GM12865 (cell line): ENCODE results near the gene FBXW2.
A peak's percentile ranks its signal among the peaks of the same experiment; 100 is the strongest.
"Not testable (repeated sequence)": the region's sequence is repeated elsewhere in the genome, so short reads cannot be mapped to it uniquely, and the experiment has no call there.

Source experiments
- DNase-seq: peaks from one replicate; pipeline ENCODE4 v3.0.0; 2010; ENCODE audit warnings: low read depth
- H3K4me3 ChIP-seq: 2 replicates; pipeline ENCODE4 v1.5.1; 2011; ENCODE audit warnings: mild to moderate bottlenecking, low read depth, low read length, control low read depth
- TF ChIP-seq, protein P1 (sequence below): IDR thresholded peaks from 2 replicates; pipeline ENCODE4 v1.5.1; 2011; ENCODE audit warnings: low read length, control low read depth, low read depth, inconsistent platforms; ENCODE audit not compliant: insufficient read depth; ENCODE audit errors: missing control alignments

The FBXW2 gene

GRCh38 chr9:120755810-120756434 is 37.3 kb downstream of the FBXW2 start:
- DNase-seq: peak; percentile 69
- H3K4me3 ChIP-seq: no peak overlapping the region

GRCh38 chr9:120755044-120755443 is 38.2 kb downstream of the FBXW2 start:
- TF ChIP-seq, protein P1, sequence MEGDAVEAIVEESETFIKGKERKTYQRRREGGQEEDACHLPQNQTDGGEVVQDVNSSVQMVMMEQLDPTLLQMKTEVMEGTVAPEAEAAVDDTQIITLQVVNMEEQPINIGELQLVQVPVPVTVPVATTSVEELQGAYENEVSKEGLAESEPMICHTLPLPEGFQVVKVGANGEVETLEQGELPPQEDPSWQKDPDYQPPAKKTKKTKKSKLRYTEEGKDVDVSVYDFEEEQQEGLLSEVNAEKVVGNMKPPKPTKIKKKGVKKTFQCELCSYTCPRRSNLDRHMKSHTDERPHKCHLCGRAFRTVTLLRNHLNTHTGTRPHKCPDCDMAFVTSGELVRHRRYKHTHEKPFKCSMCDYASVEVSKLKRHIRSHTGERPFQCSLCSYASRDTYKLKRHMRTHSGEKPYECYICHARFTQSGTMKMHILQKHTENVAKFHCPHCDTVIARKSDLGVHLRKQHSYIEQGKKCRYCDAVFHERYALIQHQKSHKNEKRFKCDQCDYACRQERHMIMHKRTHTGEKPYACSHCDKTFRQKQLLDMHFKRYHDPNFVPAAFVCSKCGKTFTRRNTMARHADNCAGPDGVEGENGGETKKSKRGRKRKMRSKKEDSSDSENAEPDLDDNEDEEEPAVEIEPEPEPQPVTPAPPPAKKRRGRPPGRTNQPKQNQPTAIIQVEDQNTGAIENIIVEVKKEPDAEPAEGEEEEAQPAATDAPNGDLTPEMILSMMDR: no peak
- peak; percentile 21 for DNase-seq
- no peak overlapping the region for H3K4me3 ChIP-seq

More at GRCh38 chr9:120755810-120756434, 37.3 kb downstream of the FBXW2 start:
- TF ChIP-seq, protein P1: peak; percentile 80

DNA sequence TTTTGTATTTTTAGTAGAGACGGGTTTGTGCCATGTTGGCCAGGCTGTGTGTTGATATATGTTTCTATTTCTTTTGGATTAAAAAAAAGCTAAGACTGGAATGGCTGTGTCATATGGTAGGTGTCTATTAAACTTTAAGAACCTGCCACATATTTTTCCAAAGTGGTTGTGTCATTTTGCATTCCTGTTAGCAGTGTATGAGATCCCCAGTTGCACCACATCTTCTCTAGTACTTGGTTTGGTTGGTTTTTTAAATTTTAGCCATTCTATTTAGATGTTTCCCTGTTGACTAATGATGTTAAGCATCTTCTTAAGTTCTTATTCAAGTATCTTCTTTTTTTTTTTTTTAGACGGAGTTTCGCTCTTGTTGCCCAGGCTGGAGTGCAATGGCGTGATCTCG is 42.8 kb downstream of the FBXW2 start:
- no peak overlapping the region for H3K4me3 ChIP-seq
- TF ChIP-seq, protein P1: no peak
- no peak for DNase-seq

DNA sequence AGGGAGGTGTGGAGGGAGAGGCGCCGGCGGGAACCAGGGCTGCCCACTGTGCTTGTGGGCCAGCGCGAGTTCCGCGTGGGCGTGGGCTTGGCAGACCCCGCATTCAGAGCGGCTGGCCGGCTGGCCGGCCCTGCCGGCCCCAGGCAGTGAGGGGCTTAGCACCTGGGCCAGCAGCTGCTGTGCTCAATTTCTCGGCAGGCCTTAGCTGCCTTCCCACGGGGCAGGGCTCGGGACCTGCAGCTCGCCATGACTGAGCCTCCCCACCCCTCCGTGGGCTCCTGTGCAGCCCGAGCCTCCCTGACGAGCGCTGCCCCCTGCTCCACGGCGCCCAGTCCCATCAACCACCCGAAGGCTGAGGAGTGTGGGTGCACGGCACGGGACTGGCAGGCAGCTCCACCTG is 46.9 kb downstream of the FBXW2 start:
- H3K4me3 ChIP-seq, DNase-seq: not testable (repeated sequence)

GRCh38 chr9:120745278-120745677 is 47.9 kb downstream of the FBXW2 start:
- TF ChIP-seq, protein P1: no peak
- no peak for DNase-seq
- no peak overlapping the region for H3K4me3 ChIP-seq

DNA sequence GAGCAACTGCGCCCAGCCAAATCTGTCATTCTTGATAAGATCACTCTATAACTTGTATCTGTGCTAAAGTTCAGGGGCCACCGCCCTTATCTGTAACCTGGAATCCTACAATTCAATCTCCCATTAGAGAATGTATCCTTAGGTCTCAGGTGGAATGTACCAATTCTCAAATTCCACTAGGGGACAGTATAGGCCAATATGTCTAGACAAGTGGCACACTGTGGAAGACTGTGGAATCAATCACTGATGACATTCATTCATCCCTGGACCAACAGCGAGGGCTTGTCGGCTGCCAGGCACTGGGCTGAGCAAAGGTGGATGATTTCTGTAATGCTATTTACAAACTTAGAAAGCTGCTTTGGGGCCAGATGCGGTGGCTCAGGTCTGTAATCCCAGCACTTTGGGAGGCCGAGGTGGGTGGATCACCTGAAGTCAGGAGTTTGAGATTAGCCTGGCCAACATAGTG is 50.2 kb downstream of the FBXW2 start:
- TF ChIP-seq, protein P1: peak; percentile 78
- H3K4me3 ChIP-seq: no peak overlapping the region
- DNase-seq: peak; percentile 61

- TF ChIP-seq, protein P1: no peak
- DNase-seq: no peak
Observed at GRCh38 chr9:120741701-120742100, 51.5 kb downstream of the FBXW2 start.

More at GRCh38 chr9:120741701-120742100, 51.5 kb downstream of the FBXW2 start:
- no peak overlapping the region for H3K4me3 ChIP-seq
